ENCODE data around the gene MDFI. TPM values are rescaled to one million over a fixed set of nuclear protein-coding genes. Genes with fewer than 3 reads are reported as not detected.

The MDFI gene
- total RNA-seq, 1 donor from 2014 or later: 48.3 TPM

- peaks cover 12% of the 10 kb centered on the region for H3K36me3 Mint-ChIP-seq (ENCODE audit: insufficient read depth)
- H3K4me1 Mint-ChIP-seq (ENCODE audit: low read depth): peaks cover 14% of the 10 kb centered on the region
- H3K4me3 Mint-ChIP-seq (ENCODE audit: low read depth): no peak overlapping the region
- no peak for DNase-seq (ENCODE audit: low spot score, unreplicated experiment)
- no peaks in the 10 kb centered on the region for H3K9me3 Mint-ChIP-seq (ENCODE audit: low read depth)
- H3K27me3 Mint-ChIP-seq: peaks cover 3% of the 10 kb centered on the region
- H3K27ac Mint-ChIP-seq: no peak overlapping the region
- TF ChIP-seq CTCF (IDR thresholded peaks at IDR 0.05; ENCODE audit: unreplicated experiment): no peak
Measured at GRCh38 chr6:41645007-41645618, 6.8 kb downstream of the MDFI start.

- no peaks in the 10 kb centered on the region for H3K9me3 Mint-ChIP-seq (ENCODE audit: low read depth)
- H3K27ac Mint-ChIP-seq: no peak overlapping the region
- H3K4me3 Mint-ChIP-seq (ENCODE audit: low read depth): no peak overlapping the region
- H3K27me3 Mint-ChIP-seq: peaks cover under 1% of the 10 kb centered on the region
- no peak for TF ChIP-seq CTCF (IDR thresholded peaks at IDR 0.05; ENCODE audit: unreplicated experiment)
- H3K36me3 Mint-ChIP-seq (ENCODE audit: insufficient read depth): peaks cover 10% of the 10 kb centered on the region
- DNase-seq (ENCODE audit: low spot score, unreplicated experiment): no peak
- H3K4me1 Mint-ChIP-seq (ENCODE audit: low read depth): peaks cover 13% of the 10 kb centered on the region
Measured at GRCh38 chr6:41646026-41646795, 7.9 kb downstream of the MDFI start.

GRCh38 chr6:41647061-41647511, 8.8 kb downstream of the MDFI start:
- H3K9me3 Mint-ChIP-seq (ENCODE audit: low read depth): no peaks in the 10 kb centered on the region
- H3K36me3 Mint-ChIP-seq (ENCODE audit: insufficient read depth): peaks cover 13% of the 10 kb centered on the region
- H3K27me3 Mint-ChIP-seq: no peaks in the 10 kb centered on the region
- no peak for DNase-seq (ENCODE audit: low spot score, unreplicated experiment)
- no peak for TF ChIP-seq CTCF (IDR thresholded peaks at IDR 0.05; ENCODE audit: unreplicated experiment)
- H3K4me3 Mint-ChIP-seq (ENCODE audit: low read depth): no peak overlapping the region
- H3K27ac Mint-ChIP-seq: no peak overlapping the region
- H3K4me1 Mint-ChIP-seq (ENCODE audit: low read depth): peaks cover 13% of the 10 kb centered on the region

GRCh38 chr6:41648070-41648585, 9.9 kb downstream of the MDFI start:
- Mint-ChIP-seq H3K27ac (no peak overlapping the region), H3K4me3 (ENCODE audit: low read depth) (no peak overlapping the region), H3K4me1 (ENCODE audit: low read depth) (peaks cover 10% of the 10 kb centered on the region), H3K36me3 (ENCODE audit: insufficient read depth) (peaks cover 13% of the 10 kb centered on the region), H3K9me3 (ENCODE audit: low read depth) (no peaks in the 10 kb centered on the region), H3K27me3 (no peaks in the 10 kb centered on the region)
- TF ChIP-seq CTCF (IDR thresholded peaks at IDR 0.05; ENCODE audit: unreplicated experiment): no peak
- DNase-seq (ENCODE audit: low spot score, unreplicated experiment): no peak

GRCh38 chr6:41648921-41649320, 10.7 kb downstream of the MDFI start:
- Mint-ChIP-seq H3K9me3 (ENCODE audit: low read depth) (no peaks in the 10 kb centered on the region), H3K4me1 (ENCODE audit: low read depth) (peaks cover 12% of the 10 kb centered on the region), H3K36me3 (ENCODE audit: insufficient read depth) (peaks cover 16% of the 10 kb centered on the region), H3K27ac (no peak overlapping the region), H3K4me3 (ENCODE audit: low read depth) (no peak overlapping the region), H3K27me3 (no peaks in the 10 kb centered on the region)
- DNase-seq (ENCODE audit: low spot score, unreplicated experiment): no peak
- TF ChIP-seq CTCF (IDR thresholded peaks at IDR 0.05; ENCODE audit: unreplicated experiment): no peak
